SK-MEL-5 (cell line): ENCODE data around the gene CD200R1. TPM values are rescaled to one million over a fixed set of nuclear protein-coding genes. Genes with fewer than 3 reads are reported as not detected.

Experiments used
- DNase-seq: peaks from one replicate; pipeline ENCODE4 v3.0.0-alpha.2; 2016; ENCODE audit warnings: low read depth, low spot score
- in situ Hi-C: cut with HindIII; loops from 2 replicates; pipeline ENCODE4 v1.10.0; 2016; ENCODE audit warnings: low sequenced_read_pairs, high pct_unique_total_duplicates, low pct_unique_long_range_greater_than_20kb
- polyA plus RNA-seq, 2 experiments: library from polyadenylated mRNA; depleted of rRNA; stranded (reverse); fragments of >200 nt; gene quantifications; 2 replicates each; pipeline ENCODE4 v1.2.3, GENCODE V29; 2015
- total RNA-seq: library from RNA; depleted of rRNA; stranded (reverse); fragments of >200 nt; shearing (Covaris generic); gene quantifications from 2 replicates; pipeline ENCODE4 v1.2.3, GENCODE V29; 2014; rRNA removed

CD200R1 gene, protein sequence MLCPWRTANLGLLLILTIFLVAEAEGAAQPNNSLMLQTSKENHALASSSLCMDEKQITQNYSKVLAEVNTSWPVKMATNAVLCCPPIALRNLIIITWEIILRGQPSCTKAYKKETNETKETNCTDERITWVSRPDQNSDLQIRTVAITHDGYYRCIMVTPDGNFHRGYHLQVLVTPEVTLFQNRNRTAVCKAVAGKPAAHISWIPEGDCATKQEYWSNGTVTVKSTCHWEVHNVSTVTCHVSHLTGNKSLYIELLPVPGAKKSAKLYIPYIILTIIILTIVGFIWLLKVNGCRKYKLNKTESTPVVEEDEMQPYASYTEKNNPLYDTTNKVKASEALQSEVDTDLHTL
- total RNA-seq: not detected in 2 replicates
- 0.06 TPM in 1 of 2 replicates, not detected in the other for polyA plus RNA-seq (2015; cell fraction: cytosol; rRNA removed)
- not detected in 2 replicates for polyA plus RNA-seq (2015; cell fraction: nucleus; rRNA removed)

DNA sequence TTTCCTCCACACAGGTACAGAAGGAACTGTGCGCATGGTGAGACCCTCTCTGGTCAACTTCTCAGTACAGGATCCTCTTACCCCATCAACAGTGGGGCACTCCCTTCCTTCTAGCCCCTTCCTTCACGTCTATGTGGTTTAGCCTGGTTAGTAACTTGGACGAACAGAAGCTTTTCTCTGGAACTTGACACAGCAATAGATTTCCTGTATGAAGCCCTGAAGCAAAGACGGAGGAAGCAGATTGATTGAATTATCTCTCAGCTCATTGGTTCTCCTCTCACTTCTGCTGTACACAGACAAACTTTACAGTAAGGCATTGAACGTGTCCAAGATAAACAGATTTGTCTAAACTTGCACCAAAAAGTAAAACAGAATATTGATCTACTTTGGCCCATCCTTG lies at the start of gene CD200R1:
CD200R1 (minus strand) TSS at position 210 of the 400 bp plus-strand sequence. CDS start 246 bp downstream, outside the sequence.
- no peak for DNase-seq
- in situ Hi-C loops: no loop called here

DNA sequence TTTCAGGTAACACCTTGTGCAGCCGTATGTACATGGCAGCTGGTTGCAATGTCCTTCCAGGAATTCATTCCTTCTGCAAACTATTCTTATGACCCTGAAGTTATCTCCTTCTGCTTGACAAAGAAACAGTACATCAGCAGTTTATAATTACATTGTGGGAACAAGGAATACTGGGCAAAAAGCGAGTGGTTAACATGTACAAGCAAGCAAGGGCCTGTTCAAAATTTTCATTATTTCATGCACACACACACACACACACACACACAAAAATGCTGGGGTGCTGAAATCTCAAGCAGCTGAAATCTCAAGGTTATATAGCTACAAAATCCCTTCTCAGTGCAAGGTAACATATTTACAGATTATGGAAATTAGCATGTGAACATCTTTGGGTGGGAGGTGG lies 46.6 kb upstream of the CD200R1 start:
- DNase-seq: no peak
- in situ Hi-C loops: no loop called here

DNA sequence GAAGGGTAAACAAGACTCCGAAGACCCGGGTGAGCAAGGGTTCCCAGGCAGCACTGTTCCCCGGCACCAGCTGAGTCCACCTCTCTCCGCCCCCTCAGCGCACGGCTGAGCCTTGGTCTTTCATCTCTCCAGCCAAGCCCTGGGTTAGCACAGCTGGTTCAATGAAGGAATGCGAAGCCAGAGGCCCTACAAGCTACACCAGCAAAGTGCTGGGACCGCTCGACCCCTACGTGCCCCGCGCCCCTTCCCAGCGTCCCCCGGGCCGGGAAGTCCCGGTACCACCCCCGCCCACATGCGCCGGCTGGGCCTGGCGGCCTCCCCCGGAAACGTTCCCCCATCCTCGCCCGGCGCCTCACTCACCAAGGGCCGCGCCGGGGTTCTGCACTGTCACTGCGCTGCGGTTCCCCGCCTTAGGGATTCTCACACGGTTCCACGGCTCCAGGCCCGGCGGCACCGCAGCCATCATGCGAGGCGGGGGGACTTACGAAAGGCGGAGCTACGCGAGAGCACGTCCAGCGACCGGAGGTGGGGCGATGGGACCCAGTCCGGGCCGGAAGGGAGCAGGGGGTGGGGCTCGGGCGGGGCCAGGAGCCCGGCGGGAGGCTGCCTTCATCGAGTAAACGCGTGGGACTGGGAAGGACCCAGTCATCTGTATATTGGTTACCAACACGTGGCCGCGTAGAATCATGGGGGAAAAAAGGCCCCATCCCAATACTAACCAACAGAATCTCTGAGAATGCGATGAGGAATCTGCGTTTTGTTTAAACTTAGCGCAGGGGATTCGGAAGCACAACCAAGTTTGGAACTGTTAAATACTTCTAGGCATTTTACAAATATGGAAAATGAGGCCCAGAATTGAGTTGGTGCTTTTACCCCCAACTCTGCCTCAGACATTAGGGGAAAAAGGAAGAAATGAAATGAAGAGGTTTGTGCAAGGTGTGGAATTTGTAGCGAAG lies 44.6 kb upstream of the CD200R1 start:
- in situ Hi-C loops: no loop called here
- DNase-seq: peak; percentile 92

DNA sequence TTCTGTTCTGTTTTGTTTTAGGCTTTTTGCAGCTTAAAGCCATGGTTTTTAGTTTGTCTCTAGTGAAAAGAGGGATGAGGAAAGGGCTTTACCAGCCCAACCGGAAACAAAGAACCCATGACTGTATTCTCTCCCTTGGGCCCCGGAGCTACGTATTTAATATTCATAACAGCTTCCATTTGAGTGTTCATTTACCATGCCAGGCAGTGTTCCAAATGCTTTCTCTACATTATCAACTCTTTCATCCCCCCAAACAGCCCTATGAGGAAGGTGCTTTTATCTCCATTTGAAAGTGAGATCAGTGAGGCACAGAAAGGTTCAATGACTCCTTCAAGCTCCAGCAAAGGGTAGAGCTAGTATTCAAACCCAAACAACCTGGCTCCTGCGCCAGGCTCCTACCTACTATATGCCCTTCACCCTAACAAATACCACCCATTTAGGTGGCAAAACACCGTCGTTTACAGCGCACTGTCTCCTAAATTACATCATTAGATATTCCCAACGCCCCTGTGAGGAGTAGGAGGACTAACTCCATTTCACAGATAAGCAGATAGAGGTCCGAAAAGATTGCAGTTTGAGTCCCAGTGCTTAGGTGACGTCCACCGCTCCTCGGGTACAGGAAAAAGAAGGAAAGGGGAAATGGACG lies 43.8 kb upstream of the CD200R1 start:
- in situ Hi-C loops: no loop called here
- DNase-seq: peak; percentile 50

DNA sequence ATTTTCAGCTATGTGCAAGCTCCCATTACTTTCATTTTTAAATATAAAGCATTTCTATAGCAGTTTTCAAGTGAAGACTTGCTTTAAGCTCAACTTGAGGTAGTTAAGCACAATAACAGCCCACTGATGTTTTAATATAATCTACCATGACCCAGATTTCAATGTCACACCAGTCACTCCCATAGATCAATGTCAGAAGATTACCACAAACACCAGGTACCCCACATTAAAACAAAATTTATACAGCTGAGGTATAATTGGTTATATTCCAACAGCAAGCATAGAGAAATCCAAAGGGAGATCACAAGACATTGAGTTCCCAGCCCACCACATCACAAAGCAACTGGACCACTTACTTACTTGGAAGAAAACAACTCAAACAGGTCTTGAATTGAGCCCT lies 38.7 kb upstream of the CD200R1 start:
- in situ Hi-C loops: no loop called here

DNA sequence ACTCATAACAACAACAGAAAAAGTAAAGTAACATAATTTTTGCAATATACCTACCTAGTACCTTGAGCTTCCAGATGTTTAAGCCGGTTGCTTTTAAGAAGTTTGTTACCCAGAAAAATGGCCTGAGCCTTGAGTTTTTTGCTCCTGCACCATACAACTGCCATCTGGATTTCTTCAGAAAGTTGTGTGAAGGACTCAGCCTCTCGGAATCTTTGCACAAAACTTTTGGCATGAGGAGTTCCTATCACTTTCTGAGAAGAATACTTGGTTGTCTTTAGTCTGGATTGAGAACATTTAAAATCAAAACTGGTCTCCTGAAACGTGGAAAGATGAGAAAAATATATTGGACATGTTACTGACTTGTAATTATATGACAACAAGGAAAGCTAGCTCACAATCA lies 33.2 kb upstream of the CD200R1 start:
- in situ Hi-C loops: no loop called here
- DNase-seq: no peak

More for the DNA sequence above, 38.7 kb upstream of the CD200R1 start:
- no peak for DNase-seq

DNA sequence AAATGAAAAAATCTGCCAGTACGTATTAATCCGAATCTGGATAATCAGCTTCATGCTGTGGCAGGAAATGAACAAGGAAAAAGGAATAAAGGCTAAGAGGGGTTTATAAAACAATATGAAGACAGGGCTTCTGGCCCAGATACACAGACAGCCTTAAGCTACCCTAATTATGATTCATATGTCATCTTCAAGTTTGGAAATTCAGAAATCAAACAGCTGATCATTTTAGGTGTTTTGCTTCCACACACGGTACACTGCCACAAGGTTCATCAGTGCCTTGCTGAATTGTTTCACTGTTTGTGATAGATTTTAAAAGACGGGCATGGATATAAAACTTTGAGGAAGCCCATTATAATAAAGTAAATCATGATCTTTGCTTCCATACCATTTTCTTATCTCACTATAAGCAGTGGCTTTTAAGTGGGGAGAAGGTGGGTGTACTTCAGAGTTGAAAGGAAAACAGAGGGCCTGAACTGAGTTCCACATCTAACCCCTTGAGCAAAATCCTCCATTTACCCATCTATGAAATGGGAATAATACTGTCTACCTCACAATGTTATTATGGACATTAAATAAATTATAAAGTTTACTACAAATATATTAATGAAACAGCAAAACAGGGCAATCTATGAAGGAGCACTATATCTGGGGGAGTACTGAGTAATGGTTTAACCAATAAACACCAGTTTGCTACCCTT lies 31.6 kb upstream of the CD200R1 start:
- in situ Hi-C loops: no loop called here
- DNase-seq: no peak

DNA sequence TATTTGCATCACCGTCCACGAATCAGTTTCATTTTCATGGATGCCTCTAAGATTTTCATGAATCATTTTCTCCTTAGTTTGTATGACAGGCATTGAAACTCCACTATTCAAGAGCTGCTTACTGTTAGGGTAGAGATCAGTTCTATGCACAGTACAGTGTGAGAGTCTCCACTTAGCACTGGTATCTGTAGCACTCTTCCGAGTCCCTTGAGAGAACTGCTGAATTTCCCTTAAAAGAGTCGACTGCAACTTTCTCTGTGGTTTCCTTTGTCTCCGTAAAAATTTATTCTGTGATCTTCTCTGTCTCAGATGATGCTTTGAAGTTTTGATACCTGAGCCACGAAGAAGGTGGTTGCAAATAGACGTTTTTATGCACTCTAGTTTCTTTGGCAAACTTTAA lies 30.7 kb upstream of the CD200R1 start:
- no peak for DNase-seq
- in situ Hi-C loops: no loop called here

DNA sequence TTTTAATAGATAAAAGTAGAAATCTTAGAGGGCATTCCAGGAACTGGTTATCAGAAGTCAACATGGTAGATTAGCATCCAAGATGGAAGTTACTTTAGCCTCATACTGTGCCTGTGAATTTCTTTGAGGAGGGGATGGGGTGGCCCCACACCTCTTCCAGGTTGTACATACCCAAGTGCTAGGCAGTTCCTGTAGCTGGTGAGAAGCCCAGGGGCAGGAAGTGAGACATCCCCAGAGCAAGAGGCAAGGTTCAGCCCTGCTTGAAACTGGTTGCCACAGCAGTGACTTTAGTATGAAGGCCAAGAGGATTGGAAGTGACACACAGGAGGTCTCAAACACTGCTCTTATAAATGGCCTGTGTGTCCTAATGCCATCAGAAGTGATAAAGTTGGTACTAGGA lies 27.8 kb upstream of the CD200R1 start:
- DNase-seq: no peak
- in situ Hi-C loops: no loop called here

DNA sequence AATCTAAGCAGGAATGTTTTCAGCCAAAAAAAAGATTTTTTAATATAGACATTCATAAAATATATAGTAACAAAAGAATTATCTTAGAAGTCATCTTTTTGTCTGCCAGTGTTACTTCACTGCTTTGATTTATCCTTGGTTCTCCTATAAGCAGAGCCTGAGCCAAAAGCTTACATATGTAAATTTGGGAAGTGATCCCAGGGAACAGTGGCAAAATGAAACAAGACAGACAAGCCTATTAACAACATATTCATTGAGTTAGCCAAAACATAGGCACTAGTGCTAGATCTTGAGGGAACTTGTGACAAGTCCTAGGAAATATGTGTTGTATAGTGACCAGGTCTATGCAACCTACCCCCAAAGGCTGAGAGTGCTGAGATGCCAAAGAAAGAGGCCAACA lies 27.1 kb upstream of the CD200R1 start:
- no peak for DNase-seq
- in situ Hi-C loops: no loop called here

DNA sequence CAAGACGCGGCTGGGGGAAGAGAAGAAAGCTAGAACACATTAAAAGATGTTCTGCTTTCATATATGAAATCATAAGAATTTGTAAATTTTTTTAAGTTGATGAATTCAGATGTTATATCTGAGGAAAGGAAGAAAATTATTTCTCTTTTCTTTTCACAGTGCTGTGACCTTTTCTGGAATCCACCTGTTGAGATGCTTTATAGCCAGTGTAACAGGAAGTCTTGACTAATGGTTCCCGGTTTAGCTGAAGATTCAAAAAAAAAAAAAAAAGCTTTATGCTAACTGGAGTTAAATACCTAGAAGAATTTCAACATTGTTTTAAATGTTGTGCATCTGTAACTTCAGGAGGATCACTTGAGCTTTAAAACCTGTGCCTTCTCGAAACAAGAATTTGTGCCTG lies 25.8 kb upstream of the CD200R1 start:
- in situ Hi-C loops: no loop called here
- DNase-seq: no peak

DNA sequence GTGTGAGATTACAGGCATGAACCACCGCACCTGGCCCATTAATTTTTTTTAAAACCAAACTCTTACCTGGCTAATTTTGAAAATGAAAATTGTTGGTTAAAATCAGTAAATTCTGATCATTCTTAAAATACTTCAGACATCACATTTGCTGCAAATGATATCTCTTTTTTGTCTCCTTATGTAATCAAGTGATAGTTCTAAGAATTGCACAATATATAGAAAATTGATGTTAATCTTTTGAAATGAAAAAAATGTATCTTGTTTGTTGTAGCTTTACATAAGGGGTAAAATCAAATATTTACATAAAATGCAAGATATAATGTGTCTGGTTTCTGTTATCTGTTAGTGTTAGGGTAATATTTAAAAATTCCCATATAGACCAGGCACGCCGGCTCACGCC lies 20.9 kb upstream of the CD200R1 start:
- in situ Hi-C loops: no loop called here
- DNase-seq: no peak

DNA sequence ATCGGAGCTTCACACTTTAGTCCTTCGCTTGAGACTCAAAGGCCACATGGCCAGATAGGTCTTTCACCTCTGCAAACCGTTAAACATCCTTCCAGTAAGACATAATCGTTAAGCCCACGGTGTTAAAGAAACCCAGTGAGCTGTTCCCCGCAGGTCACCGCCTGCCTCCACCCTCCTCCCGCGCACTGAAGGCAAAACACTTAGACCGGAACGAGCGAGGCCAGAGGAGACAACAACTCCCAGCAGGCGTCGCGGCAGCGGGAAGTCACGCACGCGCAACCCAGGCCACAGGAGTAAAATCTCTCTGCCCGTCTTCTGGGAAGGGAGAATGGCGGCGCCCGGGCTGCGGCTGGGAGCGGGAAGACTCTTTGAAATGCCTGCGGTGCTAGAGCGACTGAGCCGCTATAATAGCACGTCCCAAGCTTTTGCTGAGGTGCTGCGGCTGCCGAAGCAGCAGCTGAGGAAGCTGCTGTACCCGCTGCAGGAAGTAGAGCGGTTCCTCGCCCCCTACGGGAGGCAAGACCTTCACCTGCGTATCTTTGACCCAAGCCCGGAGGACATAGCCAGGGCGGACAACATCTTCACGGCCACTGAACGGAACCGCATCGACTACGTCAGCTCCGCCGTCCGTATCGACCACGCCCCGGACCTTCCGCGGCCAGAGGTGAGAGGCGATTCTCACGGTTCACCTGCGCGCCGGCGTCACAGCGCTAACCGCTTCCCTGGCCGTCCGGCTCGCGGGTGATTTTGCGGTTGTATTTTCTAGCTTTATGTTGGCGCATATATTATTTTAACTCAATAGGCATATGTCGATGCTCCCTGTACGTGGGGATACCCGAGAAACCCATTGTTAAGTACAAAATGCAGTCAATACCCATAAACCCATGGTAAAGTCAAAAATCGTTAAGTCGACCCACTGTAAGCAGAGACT lies 16.0 kb upstream of the CD200R1 start, which contains the start of gene GTPBP8:
GTPBP8 (plus strand) TSS at position 313 of the 931 bp plus-strand sequence; CDS start at position 329, 16 bp downstream.
- DNase-seq: peak; percentile 89
- in situ Hi-C loops: no loop called here

DNA sequence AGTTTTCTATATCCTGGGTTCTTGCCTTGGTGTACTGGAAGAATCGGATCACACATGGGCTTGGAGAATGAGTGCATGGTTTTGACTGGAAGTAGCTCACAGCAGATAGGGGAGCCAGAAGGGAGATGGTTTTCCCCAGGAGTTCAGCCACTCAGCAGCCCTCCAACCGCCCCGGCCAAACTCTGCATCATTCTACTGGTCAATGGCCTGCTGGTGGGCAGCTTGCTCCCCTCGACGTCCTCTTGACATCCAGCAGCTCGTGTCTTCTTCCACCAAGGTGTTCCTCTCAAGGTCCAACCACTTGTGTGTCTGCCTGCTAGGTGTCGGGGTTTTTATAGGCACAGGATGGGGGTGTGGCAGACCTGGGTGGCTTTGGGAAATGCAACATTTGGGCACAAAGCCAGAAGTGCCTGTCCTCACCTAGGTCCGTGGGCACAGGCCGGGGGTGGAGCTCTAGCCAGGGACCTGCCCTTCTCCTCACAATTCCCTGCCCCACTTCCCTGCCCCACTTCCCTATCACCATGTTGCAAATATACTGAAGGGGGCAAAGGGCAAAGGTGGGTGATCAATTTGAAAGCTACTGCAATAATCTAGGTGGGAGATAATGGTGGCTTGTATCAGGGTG lies 12.9 kb upstream of the CD200R1 start:
- DNase-seq: no peak
- in situ Hi-C loops: no loop called here

DNA sequence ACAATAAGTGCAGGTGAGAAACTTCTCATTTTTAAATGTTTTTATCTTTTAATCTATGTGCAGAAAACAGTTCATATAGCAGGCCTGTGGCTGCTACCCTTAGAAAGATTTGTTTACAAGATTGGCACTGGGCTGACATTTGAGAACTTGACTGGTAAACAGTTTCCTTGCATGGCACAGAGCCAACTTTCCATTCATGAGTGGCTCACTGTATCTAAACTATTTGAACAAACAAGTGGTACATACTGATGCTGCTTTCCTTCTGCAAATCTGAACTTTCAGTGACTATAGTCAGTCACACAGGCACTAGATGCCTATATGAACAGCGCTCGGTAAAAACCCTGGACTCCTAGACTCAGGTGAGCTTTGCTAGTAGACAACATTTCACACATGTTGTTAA lies 9.6 kb upstream of the CD200R1 start:
- in situ Hi-C loops: no loop called here
- DNase-seq: no peak

DNA sequence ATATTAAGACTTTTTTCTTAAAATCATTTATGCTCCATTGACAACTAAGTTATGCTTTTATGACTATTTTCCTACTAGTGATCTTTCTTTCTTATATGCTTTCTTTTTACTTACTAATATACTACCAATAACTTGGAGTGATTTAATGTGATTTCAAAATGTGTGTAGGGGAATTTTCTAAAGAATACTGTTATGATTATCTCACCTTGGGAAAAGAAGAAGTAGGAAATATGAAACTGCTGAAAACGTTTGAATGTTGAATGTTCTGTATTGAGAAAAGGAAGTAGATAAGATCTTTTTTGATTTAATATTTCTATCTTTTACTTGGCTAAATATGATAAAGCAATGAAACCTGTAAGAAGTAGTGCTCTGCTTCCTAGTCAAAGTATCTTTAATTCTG lies 7.8 kb upstream of the CD200R1 start:
- in situ Hi-C loops: no loop called here
- no peak for DNase-seq
